GM12874 (cell line): ENCODE results near the gene SCD.

Experiments used
- TF ChIP-seq, protein P1 (sequence below): IDR thresholded peaks from 2 replicates; pipeline ENCODE4 v1.5.1; 2011; ENCODE audit warnings: low read depth, mild to moderate bottlenecking, control low read depth, low read length, moderate library complexity; ENCODE audit not compliant: insufficient read depth

SCD gene

DNA sequence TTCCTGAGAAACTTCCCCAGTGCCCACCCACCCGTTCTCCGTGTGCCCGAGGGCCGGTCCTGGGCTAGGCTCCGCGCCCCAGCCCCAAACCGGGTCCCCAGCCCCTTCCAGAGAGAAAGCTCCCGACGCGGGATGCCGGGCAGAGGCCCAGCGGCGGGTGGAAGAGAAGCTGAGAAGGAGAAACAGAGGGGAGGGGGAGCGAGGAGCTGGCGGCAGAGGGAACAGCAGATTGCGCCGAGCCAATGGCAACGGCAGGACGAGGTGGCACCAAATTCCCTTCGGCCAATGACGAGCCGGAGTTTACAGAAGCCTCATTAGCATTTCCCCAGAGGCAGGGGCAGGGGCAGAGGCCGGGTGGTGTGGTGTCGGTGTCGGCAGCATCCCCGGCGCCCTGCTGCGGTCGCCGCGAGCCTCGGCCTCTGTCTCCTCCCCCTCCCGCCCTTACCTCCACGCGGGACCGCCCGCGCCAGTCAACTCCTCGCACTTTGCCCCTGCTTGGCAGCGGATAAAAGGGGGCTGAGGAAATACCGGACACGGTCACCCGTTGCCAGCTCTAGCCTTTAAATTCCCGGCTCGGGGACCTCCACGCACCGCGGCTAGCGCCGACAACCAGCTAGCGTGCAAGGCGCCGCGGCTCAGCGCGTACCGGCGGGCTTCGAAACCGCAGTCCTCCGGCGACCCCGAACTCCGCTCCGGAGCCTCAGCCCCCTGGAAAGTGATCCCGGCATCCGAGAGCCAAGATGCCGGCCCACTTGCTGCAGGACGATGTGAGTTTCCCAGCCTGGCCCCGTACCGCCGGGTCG lies at the start of gene SCD:
Gene SCD (plus strand): TSS at position 469 of the 803 bp plus-strand sequence. CDS start 272 bp downstream, at position 741.
- TF ChIP-seq, protein P1, sequence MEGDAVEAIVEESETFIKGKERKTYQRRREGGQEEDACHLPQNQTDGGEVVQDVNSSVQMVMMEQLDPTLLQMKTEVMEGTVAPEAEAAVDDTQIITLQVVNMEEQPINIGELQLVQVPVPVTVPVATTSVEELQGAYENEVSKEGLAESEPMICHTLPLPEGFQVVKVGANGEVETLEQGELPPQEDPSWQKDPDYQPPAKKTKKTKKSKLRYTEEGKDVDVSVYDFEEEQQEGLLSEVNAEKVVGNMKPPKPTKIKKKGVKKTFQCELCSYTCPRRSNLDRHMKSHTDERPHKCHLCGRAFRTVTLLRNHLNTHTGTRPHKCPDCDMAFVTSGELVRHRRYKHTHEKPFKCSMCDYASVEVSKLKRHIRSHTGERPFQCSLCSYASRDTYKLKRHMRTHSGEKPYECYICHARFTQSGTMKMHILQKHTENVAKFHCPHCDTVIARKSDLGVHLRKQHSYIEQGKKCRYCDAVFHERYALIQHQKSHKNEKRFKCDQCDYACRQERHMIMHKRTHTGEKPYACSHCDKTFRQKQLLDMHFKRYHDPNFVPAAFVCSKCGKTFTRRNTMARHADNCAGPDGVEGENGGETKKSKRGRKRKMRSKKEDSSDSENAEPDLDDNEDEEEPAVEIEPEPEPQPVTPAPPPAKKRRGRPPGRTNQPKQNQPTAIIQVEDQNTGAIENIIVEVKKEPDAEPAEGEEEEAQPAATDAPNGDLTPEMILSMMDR, result no peak

GRCh38 chr10:100297242-100297641 lies 49.8 kb upstream of the SCD start:
- TF ChIP-seq, protein P1, result no peak

- TF ChIP-seq, protein P1, result peak; percentile 49; the same call in 1 of the 2 replicates
Observed at GRCh38 chr10:100303724-100304319, 43.2 kb upstream of the SCD start.

GRCh38 chr10:100304414-100304813 lies 42.6 kb upstream of the SCD start:
- TF ChIP-seq, protein P1, result no peak

GRCh38 chr10:100306861-100307260 lies 40.2 kb upstream of the SCD start:
- TF ChIP-seq, protein P1, result no peak

DNA sequence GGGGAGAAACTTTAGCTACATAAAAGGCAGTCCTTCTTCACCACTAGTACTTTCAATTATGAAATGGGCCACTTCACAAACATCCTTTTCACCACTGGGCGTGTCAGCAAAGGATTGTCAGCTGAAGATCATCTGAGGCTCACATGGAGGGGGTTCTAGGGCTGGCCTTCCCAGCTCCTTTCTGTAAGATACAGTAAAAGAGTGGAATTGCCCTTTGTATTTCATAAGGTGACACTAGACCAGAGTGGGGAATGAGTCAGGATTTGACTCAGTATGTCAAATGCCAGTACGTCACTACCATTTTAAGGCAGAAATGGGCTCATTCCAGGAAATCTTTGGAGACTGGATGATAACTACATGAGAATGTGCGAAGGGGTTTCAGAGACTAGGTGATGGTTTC lies 39.3 kb upstream of the SCD start:
- TF ChIP-seq, protein P1, result no peak

GRCh38 chr10:100311298-100311697 lies 35.7 kb upstream of the SCD start:
- TF ChIP-seq, protein P1, result no peak
